K562 (cell line): ENCODE measurements around the gene MTHFR. TPM values are rescaled to one million over a fixed set of nuclear protein-coding genes. Genes with fewer than 3 reads are reported as not detected.

ENCODE experiments used
- BCOR ChIP-seq: fragments of 450-650 bp; IDR thresholded peaks from 2 replicates; pipeline ENCODE4 v1.6.1; 2016
- CHD4 ChIP-seq: fragments of 200-600 bp; sonication (generic); IDR thresholded peaks from 3 replicates; pipeline ENCODE4 v1.6.1; 2012; ENCODE audit warnings: low read depth, mild to moderate bottlenecking, mixed read lengths, low read length, inconsistent platforms; ENCODE audit not compliant: insufficient read depth, insufficient replicate concordance, poor library complexity, severe bottlenecking
- KDM1A ChIP-seq, 2 experiments: fragments of 450-650 bp; IDR thresholded peaks; 2 replicates each; pipeline ENCODE4 v1.6.1; 2016; ENCODE audit warnings: mild to moderate bottlenecking in 2 of 2
- PYGO2 ChIP-seq: fragments of 450-650 bp; IDR thresholded peaks from 2 replicates; pipeline ENCODE4 v1.6.1; 2016; ENCODE audit warnings: mild to moderate bottlenecking, missing genetic modification characterization, moderate library complexity, missing compliant biosample characterization
- SMARCA5 ChIP-seq: fragments of 450-650 bp; IDR thresholded peaks from 2 replicates; pipeline ENCODE4 v1.6.1; 2016
- ZFP30 ChIP-seq: fragments of 250-450 bp; sonication (Bioruptor Pico); IDR thresholded peaks from 2 replicates; pipeline ENCODE4 v1.8.0; 2022; ENCODE audit warnings: moderate library complexity, mild to moderate bottlenecking, inconsistent platforms, borderline replicate concordance
- polyA plus RNA-seq, 8 experiments: library from polyadenylated mRNA; depleted of rRNA in 4 of 8; stranded (reverse) in 5 of 8; unstranded in 3 of 8; fragments of >200 nt; fragmentation: Nextera tagmentation in 2 of 8; fragmentation: Illumina TruSeq in 1 of 8; extraction: Ambion mirVana in 2 of 8; extraction: Trizol in 1 of 8; gene quantifications; 2 replicates each; pipeline versions ENCODE4 v1.2.1 to v1.2.3, GENCODE V29; 2011 to 2014; ENCODE audit warnings: inconsistent platforms in 1 of 8, missing spikeins in 1 of 8
- total RNA-seq, 7 experiments: library from RNA; depleted of rRNA in 6 of 7; stranded (reverse); fragments of >200 nt in 6 of 7; fragmentation: Illumina TruSeq in 2 of 7; extraction: Trizol in 2 of 7; gene quantifications; 2 replicates each; pipeline versions ENCODE4 v1.2.1 to v1.2.3, GENCODE V29; 2011 to 2021; ENCODE audit warnings: low replicate concordance in 1 of 7
- TF ChIP-seq, protein P1 (sequence below): fragments of 450-650 bp; formaldehyde crosslinking; IDR thresholded peaks from 2 replicates; pipeline ENCODE4 v1.4.0; 2020; ENCODE audit warnings: mild to moderate bottlenecking, mixed read lengths
- TF ChIP-seq, protein P2 (sequence below): sonication (generic); formaldehyde crosslinking; IDR thresholded peaks from 2 replicates; pipeline ENCODE4 v1.8.0; 2022; ENCODE audit warnings: missing genetic modification reagents, mild to moderate bottlenecking, borderline replicate concordance

Gene MTHFR
- total and polyA plus RNA-seq, 9 of the 15 experiments (the other 6 are each of a cell fraction or from before 2014, with no cell fraction given), result 5.0 to 104 (median 62.6) TPM

DNA sequence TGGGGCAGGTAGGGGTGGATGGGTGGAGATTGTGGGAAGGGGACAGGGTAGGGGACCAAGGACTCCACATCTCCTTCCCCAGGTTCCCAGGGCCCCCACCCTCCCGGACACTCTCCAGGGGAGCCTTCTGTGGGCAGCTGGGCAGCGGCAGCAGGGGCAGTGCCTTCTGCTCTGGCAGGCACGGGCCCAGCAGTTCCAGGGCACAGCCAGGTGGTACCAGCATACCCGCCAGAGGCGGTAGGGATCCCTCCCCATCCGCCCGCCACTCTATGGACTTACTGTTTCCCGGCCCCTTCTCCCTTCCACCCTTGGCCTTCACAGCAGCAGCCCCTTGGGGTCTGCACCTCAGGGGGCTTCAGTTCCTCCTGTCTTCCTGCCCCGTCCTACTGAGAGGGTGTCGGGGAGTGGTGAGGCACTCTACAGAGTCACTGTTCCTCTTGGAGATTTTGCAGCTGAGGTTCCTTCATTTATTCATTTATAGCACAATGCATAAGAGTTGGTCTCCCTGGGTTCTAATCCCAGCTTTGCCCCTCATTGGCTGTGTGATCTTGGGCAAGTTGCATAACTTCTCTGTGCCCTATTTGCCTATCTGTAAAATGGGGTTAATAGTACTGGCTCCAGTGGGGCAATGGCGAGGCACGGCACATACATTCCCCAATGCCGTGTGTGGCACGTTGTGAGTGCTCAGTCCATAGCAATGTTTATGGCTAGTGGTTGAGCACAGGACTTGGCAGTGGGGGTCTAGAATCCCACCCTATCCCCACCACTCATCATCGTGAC is 26.7 kb downstream of the MTHFR start (continued):
- TF ChIP-seq, protein P1, sequence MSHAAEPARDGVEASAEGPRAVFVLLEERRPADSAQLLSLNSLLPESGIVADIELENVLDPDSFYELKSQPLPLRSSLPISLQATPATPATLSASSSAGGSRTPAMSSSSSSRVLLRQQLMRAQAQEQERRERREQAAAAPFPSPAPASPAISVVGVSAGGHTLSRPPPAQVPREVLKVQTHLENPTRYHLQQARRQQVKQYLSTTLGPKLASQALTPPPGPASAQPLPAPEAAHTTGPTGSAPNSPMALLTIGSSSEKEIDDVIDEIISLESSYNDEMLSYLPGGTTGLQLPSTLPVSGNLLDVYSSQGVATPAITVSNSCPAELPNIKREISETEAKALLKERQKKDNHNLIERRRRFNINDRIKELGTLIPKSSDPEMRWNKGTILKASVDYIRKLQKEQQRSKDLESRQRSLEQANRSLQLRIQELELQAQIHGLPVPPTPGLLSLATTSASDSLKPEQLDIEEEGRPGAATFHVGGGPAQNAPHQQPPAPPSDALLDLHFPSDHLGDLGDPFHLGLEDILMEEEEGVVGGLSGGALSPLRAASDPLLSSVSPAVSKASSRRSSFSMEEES (CRISPR knock-in tag), result no peak
- TF ChIP-seq PYGO2, result no peak
- TF ChIP-seq, protein P2, sequence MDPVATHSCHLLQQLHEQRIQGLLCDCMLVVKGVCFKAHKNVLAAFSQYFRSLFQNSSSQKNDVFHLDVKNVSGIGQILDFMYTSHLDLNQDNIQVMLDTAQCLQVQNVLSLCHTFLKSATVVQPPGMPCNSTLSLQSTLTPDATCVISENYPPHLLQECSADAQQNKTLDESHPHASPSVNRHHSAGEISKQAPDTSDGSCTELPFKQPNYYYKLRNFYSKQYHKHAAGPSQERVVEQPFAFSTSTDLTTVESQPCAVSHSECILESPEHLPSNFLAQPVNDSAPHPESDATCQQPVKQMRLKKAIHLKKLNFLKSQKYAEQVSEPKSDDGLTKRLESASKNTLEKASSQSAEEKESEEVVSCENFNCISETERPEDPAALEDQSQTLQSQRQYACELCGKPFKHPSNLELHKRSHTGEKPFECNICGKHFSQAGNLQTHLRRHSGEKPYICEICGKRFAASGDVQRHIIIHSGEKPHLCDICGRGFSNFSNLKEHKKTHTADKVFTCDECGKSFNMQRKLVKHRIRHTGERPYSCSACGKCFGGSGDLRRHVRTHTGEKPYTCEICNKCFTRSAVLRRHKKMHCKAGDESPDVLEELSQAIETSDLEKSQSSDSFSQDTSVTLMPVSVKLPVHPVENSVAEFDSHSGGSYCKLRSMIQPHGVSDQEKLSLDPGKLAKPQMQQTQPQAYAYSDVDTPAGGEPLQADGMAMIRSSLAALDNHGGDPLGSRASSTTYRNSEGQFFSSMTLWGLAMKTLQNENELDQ (CRISPR knock-in tag), result no peak
- peak; percentile 13 to 57; a peak in 2 of 4 replicates for TF ChIP-seq KDM1A (IDR thresholded peaks at IDR 0.05)
- peak; percentile 33 for TF ChIP-seq CHD4
- TF ChIP-seq SMARCA5, result peak; percentile 86
- TF ChIP-seq ZFP30 (CRISPR knock-in tag), result no peak
- peak; percentile 91 for TF ChIP-seq BCOR
